ENCODE measurements around the gene SIAH2.

DNA sequence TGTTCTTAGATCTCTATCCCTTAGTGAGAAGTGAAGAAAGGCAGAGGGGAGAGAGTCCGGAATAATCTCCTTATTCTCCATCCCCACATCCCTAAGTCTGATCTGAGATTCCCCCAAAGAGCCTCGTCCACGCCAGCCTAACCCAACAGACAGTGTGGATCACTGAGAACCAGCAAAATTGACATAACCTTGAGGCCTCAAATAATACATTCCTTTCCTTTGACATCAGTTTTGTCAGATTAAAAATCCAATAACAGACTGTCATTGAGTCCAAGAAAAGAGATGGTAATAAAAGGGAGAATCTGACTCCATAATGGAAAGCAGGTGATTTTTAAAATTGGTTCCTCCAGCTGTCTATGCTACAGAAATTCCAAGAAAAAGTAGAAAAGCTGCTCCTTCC is 7.7 kb upstream of the SIAH2 start:
- TF ChIP-seq, protein P1, sequence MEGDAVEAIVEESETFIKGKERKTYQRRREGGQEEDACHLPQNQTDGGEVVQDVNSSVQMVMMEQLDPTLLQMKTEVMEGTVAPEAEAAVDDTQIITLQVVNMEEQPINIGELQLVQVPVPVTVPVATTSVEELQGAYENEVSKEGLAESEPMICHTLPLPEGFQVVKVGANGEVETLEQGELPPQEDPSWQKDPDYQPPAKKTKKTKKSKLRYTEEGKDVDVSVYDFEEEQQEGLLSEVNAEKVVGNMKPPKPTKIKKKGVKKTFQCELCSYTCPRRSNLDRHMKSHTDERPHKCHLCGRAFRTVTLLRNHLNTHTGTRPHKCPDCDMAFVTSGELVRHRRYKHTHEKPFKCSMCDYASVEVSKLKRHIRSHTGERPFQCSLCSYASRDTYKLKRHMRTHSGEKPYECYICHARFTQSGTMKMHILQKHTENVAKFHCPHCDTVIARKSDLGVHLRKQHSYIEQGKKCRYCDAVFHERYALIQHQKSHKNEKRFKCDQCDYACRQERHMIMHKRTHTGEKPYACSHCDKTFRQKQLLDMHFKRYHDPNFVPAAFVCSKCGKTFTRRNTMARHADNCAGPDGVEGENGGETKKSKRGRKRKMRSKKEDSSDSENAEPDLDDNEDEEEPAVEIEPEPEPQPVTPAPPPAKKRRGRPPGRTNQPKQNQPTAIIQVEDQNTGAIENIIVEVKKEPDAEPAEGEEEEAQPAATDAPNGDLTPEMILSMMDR (IDR thresholded peaks at IDR 0.05) = no peak
- TF ChIP-seq POLR2A (IDR thresholded peaks at IDR 0.05) = no peak

Measured in thyroid gland (tissue), 4 donors.